Activated naive CD8-positive, alpha-beta T cell treated with anti-CD3 and anti-CD28 coated beads, Interleukin-2, amount 50 U/mL, for 16 hours (primary cell): ENCODE results near the gene RTN4R.

Source experiments
- DNase-seq: peaks from one replicate; pipeline ENCODE4 v3.0.0-alpha.2; 2020; ENCODE audit warnings: low read depth, low spot score

The RTN4R gene

DNA sequence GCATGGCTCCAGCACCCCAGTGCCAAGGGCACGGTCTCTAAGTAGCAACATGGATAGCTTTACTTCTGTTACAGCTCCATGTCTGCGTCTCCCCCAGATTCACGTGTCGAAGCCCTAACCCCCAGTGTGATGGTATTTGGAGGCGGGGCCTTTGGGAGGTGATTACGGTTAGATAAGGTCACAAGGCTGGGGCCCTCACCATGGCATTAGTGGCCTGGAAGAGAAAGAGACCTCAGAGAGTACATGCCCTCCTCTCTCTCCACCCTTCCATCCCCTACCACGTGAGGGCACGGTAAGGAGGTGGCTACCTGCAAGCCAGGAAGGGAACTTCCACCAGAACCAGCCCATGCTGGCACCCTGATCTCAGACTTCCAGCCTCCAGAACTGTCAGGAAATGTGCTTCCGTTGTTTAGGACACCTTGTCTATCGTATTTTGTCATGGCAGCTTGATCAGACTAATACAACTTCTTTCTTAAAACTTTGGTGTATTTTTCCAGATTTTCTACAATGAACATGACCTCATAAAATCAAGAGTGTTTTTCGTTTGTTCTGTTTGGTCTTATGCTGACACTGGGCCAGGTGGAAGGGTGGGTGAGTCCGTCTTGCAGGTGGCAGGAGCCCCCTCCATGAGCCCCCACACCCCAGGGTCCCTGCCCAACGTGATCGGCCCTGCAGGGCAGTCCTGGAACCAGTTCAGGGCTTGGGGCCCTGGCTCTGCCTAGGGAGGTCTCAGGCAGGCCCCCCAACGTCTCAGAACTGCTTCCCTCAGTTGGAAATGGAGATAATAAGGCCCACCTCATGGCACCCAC is 10.7 kb downstream of the RTN4R start:
- DNase-seq: no peak

DNA sequence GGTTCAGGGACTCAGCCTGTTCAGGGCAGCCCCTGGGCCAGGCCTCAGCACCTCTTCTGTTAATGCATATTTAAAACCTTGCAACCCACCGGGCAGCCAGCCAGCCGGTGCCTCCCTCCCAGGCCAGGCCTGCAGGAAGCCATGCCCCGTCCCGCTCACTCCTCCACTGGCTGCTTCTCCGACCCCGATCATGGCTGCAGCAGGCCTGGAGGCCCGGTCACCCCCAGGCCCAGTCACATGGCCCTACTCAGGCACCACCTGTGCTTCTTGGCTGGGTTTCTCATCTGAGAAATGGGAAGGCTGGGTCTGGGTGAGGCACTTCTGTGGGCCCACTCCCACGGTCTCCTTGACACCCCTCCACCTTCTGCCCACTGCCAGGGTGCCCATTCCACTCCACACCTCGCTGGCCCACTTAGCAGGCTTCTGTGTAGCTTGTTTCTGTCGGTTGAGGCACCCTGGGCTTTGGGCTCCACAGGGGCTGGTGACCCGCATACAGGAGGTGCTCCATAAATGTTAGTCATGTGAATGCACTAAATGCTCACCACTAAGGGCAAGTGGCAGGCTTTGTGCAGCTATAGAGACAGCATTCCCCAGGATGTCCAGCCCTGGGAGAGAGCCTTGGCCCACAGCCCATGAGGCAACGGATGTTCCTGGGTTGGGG is 11.4 kb downstream of the RTN4R start:
- no peak for DNase-seq

DNA sequence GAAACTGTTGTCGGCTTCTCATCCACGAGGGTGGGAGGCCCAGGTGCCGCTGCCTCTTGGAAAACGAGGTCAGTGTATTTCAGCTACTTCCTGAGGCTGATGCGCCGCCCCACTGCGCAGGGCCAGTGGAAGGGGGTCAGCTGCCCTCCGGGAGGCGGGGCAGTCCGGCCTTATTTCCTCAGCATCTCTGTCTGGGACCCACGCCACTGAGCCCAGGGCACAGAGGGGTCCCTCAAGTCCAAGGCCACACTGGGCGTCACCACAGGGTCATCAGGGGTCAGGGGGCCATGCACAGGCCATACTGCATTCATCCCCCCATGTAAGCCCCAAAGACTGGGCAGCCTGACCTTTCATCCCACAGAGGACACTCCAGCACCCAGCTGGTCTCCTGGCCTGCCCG is 12.1 kb downstream of the RTN4R start:
- DNase-seq: no peak

GRCh38 chr22:20254975-20255946 is 12.9 kb downstream of the RTN4R start:
- DNase-seq: no peak

- DNase-seq: no peak
Measured at GRCh38 chr22:20253161-20253560, 15.0 kb downstream of the RTN4R start.

GRCh38 chr22:20251981-20252380 is 16.1 kb downstream of the RTN4R start:
- DNase-seq: no peak

DNA sequence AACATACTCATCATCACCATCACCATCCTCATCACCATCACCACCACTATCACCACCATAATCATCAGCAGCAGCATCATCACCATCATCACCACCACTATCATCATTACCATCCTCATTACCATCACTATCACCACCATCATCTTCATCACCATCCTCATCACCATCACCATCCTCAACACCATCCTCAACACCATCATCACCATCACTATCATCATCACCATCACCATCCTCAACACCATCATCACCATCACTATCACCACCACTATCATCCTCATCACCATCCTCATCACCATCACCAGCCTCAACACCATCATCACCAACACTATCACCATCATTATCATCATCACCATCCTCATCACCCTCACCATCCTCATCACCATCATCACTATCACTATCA is 16.6 kb downstream of the RTN4R start:
- DNase-seq: no peak

- no peak for DNase-seq
Measured at GRCh38 chr22:20249797-20250354, 18.2 kb downstream of the RTN4R start.

DNA sequence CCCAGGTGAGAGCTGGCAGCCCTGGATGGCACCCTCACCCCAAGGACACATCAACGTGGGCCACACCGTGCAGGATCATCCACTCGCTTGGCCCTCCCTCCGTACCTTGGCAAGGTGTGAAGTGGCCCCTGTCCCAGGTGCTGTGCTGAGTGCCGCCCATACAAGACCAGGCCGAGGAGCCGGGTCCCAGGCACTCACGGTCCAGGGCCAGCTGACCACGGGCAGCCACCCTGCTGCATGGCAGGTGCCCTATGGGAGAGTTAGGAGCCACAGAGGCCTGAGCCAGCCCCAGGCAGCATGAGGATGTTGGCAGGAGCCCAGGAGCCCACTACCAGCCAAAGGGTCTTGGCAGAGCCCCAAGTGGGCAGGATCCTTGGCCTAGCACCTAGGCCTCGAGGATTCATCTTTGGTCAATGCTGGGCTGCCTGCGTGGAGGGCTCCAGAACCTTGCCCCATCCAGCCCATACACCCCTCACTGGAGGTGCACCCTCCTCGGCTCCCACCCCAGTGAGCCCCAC is 19.6 kb downstream of the RTN4R start:
- DNase-seq: no peak

- no peak for DNase-seq
Measured at GRCh38 chr22:20247608-20248171, 20.4 kb downstream of the RTN4R start.

GRCh38 chr22:20247010-20247505 is 21.1 kb downstream of the RTN4R start:
- DNase-seq: no peak

DNA sequence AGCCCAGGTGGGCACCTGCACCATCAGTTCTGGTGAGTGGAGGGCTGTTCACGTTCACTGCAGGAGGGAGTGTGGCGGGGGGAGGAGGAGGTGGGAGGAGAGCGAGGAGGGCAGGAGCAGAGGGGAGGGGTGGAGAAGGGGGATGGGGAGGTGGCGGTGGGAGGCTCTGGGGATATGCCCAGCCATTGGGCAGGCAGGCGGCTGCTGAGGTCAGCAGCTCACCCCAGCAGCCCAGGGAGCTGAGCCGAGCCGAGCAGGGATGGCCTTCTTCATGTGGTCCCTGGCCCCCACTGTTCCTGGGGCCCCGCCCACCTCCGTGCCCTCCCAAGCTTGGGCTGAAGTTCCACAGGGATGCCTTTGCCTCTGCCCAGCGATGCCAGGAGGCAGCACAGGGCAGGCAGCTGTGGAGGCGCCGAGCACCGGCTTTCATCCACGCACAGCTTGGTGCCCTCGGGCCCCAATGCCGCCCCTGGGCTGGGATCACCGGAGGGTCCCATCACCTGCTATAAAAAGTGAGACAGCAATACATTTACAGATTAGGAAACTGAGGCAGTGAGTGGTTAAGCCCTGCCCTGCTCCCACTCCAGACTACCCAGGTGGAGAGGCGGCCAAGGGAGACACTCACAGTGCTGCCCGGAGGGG is 21.6 kb downstream of the RTN4R start:
- DNase-seq: no peak

DNA sequence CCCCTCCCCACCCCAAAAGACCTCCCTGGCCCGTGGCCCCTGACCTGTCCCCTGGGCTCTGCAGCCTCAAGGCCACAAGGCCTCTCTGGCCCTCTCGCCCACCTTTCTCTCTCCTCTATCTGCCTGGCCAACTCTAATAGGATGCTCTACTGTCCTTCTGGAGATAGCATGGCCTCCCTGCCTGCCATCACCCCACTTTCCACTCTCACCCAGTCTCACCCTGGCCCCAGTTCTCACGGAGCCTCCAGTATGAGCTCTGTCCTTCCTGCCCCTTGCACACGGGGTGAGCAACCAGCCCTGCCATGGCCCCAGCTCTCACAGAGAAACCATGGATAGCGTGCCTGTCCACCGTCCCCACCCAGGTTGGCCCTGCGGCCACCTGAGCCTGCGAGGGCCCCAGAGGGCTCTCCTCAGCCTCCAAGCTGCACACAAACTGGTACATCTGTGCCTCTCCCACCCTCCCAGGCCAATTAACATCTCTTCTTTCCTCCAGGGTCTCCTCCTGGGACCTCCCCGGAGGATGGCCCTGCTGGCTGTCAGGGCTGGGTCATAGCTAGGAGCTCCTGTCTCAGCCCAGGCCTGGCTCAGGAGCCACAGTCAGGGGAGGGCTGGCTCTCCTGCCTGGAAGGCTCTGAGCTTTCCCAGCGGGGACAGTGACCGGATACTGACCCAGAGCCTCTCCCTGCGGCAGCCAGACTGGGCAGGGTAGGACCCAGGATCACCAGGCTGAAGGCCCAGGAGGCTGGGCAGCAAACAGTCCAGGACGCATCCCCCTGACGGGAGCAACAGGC is 22.3 kb downstream of the RTN4R start:
- DNase-seq: no peak

DNA sequence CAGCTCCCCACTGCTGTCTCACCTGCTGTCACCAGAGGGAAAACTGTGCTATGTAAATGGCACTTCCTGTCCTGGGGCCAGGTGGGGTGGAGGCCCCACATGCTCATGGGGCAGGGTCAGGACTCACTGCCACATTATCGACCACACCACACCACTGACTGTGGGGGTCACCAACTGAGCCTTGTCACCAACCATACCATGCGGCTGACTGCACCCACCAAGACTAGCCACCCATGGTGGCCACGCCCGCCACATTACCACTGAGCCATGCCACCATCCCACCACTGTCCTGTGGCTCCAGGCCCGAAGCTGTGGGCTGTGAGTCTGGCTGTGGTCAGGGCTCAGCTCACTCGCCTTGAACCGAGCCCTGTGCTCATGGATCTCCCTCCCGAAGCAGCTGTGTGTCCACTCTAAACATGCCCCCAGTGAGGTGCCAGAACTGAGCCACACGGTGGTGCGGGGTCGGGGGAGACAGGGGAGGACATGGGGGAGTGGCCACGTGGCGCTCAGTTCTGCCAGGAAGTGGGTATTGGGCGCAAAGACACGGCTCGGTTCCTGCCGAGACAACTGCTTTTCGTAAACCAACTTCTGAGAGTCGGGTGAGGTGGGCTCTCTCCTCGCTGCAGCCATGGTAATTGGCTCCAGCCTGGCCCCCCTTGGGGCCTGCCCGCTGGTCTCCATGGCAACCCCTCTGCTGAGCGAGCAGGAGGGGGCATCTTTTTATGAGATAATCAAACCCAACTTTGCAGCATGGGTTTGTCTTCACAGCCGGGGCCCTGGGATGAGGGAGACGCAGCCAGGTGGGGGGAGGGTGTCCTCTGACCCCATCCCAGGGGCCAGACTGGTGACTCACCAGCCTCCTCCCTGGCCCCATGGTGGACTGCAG is 23.2 kb downstream of the RTN4R start:
- DNase-seq: no peak

- DNase-seq: no peak
Measured at GRCh38 chr22:20244250-20244648, 23.9 kb downstream of the RTN4R start.

- DNase-seq: no peak
Measured at GRCh38 chr22:20243537-20244249, 24.4 kb downstream of the RTN4R start.

- no peak for DNase-seq
Measured at GRCh38 chr22:20243176-20243536, 25.0 kb downstream of the RTN4R start.
